ENCODE data around the gene CYB5R4.

GRCh38 chr6:83985715-83986114, 126.2 kb downstream of the CYB5R4 start:
- no peak for TF ChIP-seq POLR2A (IDR thresholded peaks at IDR 0.05; ENCODE audit: low read depth, low read length)
- no peak for TF ChIP-seq POLR2AphosphoS5 (IDR thresholded peaks at IDR 0.05; ENCODE audit: low read depth, low read length)

Measured in GM12892 (cell line).